Measurements from ENCODE around the gene DYRK4. TPM values are rescaled to one million over a fixed set of nuclear protein-coding genes. Genes with fewer than 3 reads are reported as not detected.

The DYRK4 gene
- total and polyA plus RNA-seq, 11 donors, result 21.4 to 52.5 (median 31.1) TPM

DNA sequence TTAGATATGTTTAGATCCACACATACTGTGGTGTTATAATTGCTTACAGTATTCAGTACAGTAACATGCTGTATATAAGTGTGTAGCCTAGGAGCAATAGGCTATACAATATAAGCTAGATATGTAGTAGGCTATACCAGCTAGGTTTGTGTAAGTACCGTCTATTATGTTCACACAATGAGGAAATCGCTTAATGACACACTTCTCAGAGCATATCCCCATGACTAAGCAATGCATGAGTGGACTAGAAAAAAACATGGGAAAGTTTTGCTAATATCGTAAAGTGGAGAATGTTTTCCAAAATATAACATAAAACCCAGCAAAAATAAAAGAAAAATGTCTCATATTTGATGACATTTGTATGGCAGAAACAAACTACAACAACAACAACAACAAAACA is 59.5 kb downstream of the DYRK4 start:
- H3K9me3 ChIP-seq, result no peaks in the 10 kb centered on the region
- ATAC-seq, result no peak
- no peak overlapping the region for H3K4me3 ChIP-seq
- no peaks in the 10 kb centered on the region for H3K27me3 ChIP-seq
- H3K4me1 ChIP-seq, result no peaks in the 10 kb centered on the region
- DNase-seq, result no peak
- TF ChIP-seq, protein P1, sequence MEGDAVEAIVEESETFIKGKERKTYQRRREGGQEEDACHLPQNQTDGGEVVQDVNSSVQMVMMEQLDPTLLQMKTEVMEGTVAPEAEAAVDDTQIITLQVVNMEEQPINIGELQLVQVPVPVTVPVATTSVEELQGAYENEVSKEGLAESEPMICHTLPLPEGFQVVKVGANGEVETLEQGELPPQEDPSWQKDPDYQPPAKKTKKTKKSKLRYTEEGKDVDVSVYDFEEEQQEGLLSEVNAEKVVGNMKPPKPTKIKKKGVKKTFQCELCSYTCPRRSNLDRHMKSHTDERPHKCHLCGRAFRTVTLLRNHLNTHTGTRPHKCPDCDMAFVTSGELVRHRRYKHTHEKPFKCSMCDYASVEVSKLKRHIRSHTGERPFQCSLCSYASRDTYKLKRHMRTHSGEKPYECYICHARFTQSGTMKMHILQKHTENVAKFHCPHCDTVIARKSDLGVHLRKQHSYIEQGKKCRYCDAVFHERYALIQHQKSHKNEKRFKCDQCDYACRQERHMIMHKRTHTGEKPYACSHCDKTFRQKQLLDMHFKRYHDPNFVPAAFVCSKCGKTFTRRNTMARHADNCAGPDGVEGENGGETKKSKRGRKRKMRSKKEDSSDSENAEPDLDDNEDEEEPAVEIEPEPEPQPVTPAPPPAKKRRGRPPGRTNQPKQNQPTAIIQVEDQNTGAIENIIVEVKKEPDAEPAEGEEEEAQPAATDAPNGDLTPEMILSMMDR (IDR thresholded peaks at IDR 0.05), result no peak
- no peak for TF ChIP-seq POLR2A (IDR thresholded peaks at IDR 0.05)
- H3K36me3 ChIP-seq, result no peaks in the 10 kb centered on the region
- intact Hi-C loops (cut with DNase I), result no loop called here
- H3K27ac ChIP-seq, result no peak overlapping the region
- WGBS, 4 donors, result 88 to 96% (median 96%) methylated on average over 3 of the region's 3 CpGs

DNA sequence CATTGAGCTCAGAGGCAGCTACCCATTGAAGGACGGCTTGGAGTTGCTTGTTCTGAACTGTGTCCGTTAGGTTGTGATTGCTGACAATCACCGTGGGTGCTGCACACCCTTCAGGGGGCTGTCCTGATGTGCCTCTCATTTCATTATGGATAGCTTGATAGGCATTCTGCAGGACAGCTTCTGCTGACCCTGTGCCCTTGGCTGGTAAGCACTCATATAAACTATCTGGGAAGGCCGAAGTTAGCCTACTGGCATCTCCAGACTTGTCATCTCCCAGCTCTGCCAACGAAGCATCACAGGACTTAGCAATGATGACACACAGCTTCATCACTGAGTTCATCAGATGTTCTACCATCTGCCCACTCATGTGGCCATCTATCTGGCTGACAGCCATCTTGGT is 64.5 kb downstream of the DYRK4 start:
- no peaks in the 10 kb centered on the region for H3K9me3 ChIP-seq
- intact Hi-C loops (cut with DNase I), result no loop called here
- no peak for ATAC-seq
- 77 to 78% (median 78%) methylated on average over 3 to 5 of the region's 5 CpGs for WGBS, 4 donors
- TF ChIP-seq POLR2A (IDR thresholded peaks at IDR 0.05), result no peak
- TF ChIP-seq, protein P1 (IDR thresholded peaks at IDR 0.05), result no peak
- H3K4me3 ChIP-seq, result no peak overlapping the region
- no peaks in the 10 kb centered on the region for H3K36me3 ChIP-seq
- no peak for DNase-seq
- H3K27me3 ChIP-seq, result no peaks in the 10 kb centered on the region
- no peaks in the 10 kb centered on the region for H3K4me1 ChIP-seq
- no peak overlapping the region for H3K27ac ChIP-seq

DNA sequence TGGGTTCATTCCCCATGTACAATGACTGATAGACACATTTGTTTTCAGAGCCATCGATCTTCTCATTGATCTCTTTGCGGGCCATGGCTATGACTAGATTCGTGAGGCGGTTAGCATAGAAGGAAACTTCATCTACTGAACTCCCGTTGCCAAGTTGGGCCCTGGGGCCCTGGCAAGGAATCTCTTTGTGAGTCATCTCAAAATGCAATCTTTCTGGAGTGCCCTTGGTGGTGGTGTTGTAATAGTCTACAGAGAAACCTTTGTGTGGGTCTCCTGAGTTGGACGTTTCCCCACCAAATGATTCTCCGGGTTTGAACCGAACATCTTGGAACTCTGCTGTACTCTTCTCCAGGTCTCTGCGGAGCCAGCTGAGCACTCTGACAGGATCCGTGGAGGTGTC is 66.4 kb downstream of the DYRK4 start:
- H3K9me3 ChIP-seq, result no peaks in the 10 kb centered on the region
- ATAC-seq (no peak), DNase-seq (no peak)
- intact Hi-C loops (cut with DNase I), result no loop called here
- H3K36me3 ChIP-seq, result no peaks in the 10 kb centered on the region
- H3K27ac ChIP-seq, result no peak overlapping the region
- TF ChIP-seq POLR2A (IDR thresholded peaks at IDR 0.05), result no peak
- TF ChIP-seq, protein P1 (IDR thresholded peaks at IDR 0.05), result no peak
- no peaks in the 10 kb centered on the region for H3K4me1 ChIP-seq
- H3K4me3 ChIP-seq, result no peak overlapping the region
- WGBS, 4 donors, result 90 to 96% (median 94%) methylated on average over 10 of the region's 10 CpGs
- no peaks in the 10 kb centered on the region for H3K27me3 ChIP-seq

DNA sequence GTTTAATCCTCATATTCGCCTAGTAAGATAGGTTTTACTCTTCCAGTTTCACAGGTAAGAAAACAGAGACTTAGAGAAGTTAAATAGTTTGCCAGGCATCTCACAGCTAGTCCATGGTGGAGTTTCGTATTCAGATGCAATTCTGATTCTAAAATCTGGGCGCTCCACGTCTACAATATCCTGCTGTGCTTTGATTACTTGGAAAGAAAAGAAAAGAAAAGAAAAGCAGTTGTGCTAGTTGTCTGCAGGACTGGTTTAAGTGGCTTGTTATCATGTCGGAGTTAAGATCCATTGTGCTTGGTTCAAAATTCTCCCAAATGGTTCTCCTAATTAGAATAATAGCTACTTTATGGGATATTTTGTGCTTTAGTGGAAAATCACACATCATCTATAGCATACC is 68.3 kb downstream of the DYRK4 start:
- H3K4me1 ChIP-seq, result no peaks in the 10 kb centered on the region
- no peak for ATAC-seq
- TF ChIP-seq, protein P1 (IDR thresholded peaks at IDR 0.05), result no peak
- no peak for TF ChIP-seq POLR2A (IDR thresholded peaks at IDR 0.05)
- DNase-seq, result no peak
- no peaks in the 10 kb centered on the region for H3K9me3 ChIP-seq
- H3K36me3 ChIP-seq, result no peaks in the 10 kb centered on the region
- intact Hi-C loops (cut with DNase I), result no loop called here
- H3K27ac ChIP-seq, result no peak overlapping the region
- H3K4me3 ChIP-seq, result no peak overlapping the region
- 61 to 68% (median 62%) methylated on average over 5 of the region's 5 CpGs for WGBS, 4 donors
- H3K27me3 ChIP-seq, result no peaks in the 10 kb centered on the region

Data from heart left ventricle (tissue), 16 donors.